A549 (cell line): ENCODE measurements around the gene COPRS. TPM values are rescaled to one million over a fixed set of nuclear protein-coding genes. Genes with fewer than 3 reads are reported as not detected.
"Not testable (repeated sequence)": the region's sequence is repeated elsewhere in the genome, so short reads cannot be mapped to it uniquely, and the experiment has no call there.

Source experiments
- ATAC-seq, 2 experiments: fragments of 200-7000 bp in 1 of 2; fragments of >200 bp in 1 of 2; cut with Nextera tagmentation in 1 of 2; cut with Tn5 transposase in 1 of 2; 3 replicates each; pipeline versions ENCODE4 v1.8.0 to v1.9.1; 2018 to 2020; ENCODE audit warnings: mild to moderate bottlenecking in 1 of 2, moderate library complexity in 1 of 2
- CTCF ChIA-PET: fragments of 300-600 bp; sonication (Branson Sonifier 250); formaldehyde crosslinking; extraction: SDS; loops from one replicate; lab custom pipeline; 2021; ENCODE audit warnings: antibody characterized with exemption, inconsistent platforms; lab: Yijun Ruan, JAX
- POLR2A ChIA-PET: fragments of 350-600 bp; formaldehyde crosslinking; extraction: SDS; loops from one replicate; lab custom pipeline; 2021; ENCODE audit warnings: antibody characterized with exemption, inconsistent platforms; lab: Yijun Ruan, JAX
- DNase-seq, 2 experiments: peaks; one replicate each; pipeline versions ENCODE4 v3.0.0 to v3.0.0-alpha.2; 2011 to 2016; ENCODE audit warnings: low read depth in 1 of 2, low spot score in 1 of 2
- FAIRE-seq: peaks from 2 replicates; lab custom pipeline; 2011; peaks lifted over from hg19 to GRCh38; lab: Jason Lieb, UNC
- H3K27ac ChIP-seq, 2 experiments: fragments of >200 bp; sonication (Bioruptor Twin); formaldehyde crosslinking; 3 replicates each; pipeline ENCODE4 v1.5.1; 2016 to 2017
- H3K4me1 ChIP-seq: fragments of >200 bp; sonication (Bioruptor Twin); formaldehyde crosslinking; 3 replicates; pipeline ENCODE4 v1.6.1; 2016
- H3K4me2 ChIP-seq: fragments of >200 bp; sonication (Bioruptor Twin); formaldehyde crosslinking; 3 replicates; pipeline ENCODE4 v1.6.1; 2016
- H3K4me3 ChIP-seq: fragments of >200 bp; sonication (Bioruptor Twin); formaldehyde crosslinking; 3 replicates; pipeline ENCODE4 v1.5.1; 2016
- H3K9me3 ChIP-seq: fragments of >200 bp; sonication (Bioruptor Twin); formaldehyde crosslinking; 3 replicates; pipeline ENCODE4 v1.6.1; 2016
- CHD4 ChIP-seq: fragments of 200-600 bp; sonication (generic); IDR thresholded peaks from 2 replicates; pipeline ENCODE4 v1.6.1; 2016; ENCODE audit warnings: antibody characterized with exemption, mild to moderate bottlenecking, borderline replicate concordance
- EP300 ChIP-seq, 2 experiments: fragments of >200 bp; sonication (Bioruptor Twin); formaldehyde crosslinking; IDR thresholded peaks; 2 replicates in 1 of 2; 3 replicates in 1 of 2; pipeline ENCODE4 v1.6.1; 2016 to 2017
- HEYL ChIP-seq: fragments of 250-450 bp; sonication (Bioruptor Pico); IDR thresholded peaks from 2 replicates; pipeline ENCODE4 v1.8.0; 2021; ENCODE audit warnings: mild to moderate bottlenecking, moderate library complexity
- HMGXB4 ChIP-seq: fragments of 250-450 bp; sonication (Bioruptor Pico); IDR thresholded peaks from 2 replicates; pipeline ENCODE4 v1.5.0; 2021; ENCODE audit warnings: mild to moderate bottlenecking, moderate library complexity, borderline replicate concordance
- HOXB13 ChIP-seq: fragments of 250-450 bp; sonication (Bioruptor Pico); IDR thresholded peaks from 2 replicates; pipeline ENCODE4 v1.5.0; 2020; ENCODE audit warnings: low read depth, mild to moderate bottlenecking, moderate library complexity
- JUNB ChIP-seq: fragments of >200 bp; sonication (Bioruptor Twin); formaldehyde crosslinking; IDR thresholded peaks from 2 replicates; pipeline ENCODE4 v1.6.1; 2016
- MAFK ChIP-seq: fragments of 450-650 bp; IDR thresholded peaks from 2 replicates; pipeline ENCODE4 v1.6.1; 2014; ENCODE audit not compliant: partially characterized antibody
- MAZ ChIP-seq: fragments of 150-350 bp; IDR thresholded peaks from 2 replicates; pipeline ENCODE4 v1.6.1; 2014; ENCODE audit warnings: antibody characterized with exemption, low read depth, low read length, borderline replicate concordance
- NPAS2 ChIP-seq: fragments of 250-450 bp; sonication (Bioruptor Pico); IDR thresholded peaks from 2 replicates; pipeline ENCODE4 v1.8.0; 2022; ENCODE audit warnings: mild to moderate bottlenecking, moderate library complexity, borderline replicate concordance
- POLR2AphosphoS2 ChIP-seq: conservative IDR thresholded peaks from 2 replicates; pipeline ENCODE4 v1.6.1; 2012; ENCODE audit warnings: low read length, improper control_type of control experiment, inconsistent platforms
- SMC3 ChIP-seq: fragments of >200 bp; sonication (Bioruptor Twin); formaldehyde crosslinking; IDR thresholded peaks from 3 replicates; pipeline ENCODE4 v1.6.1; 2018; ENCODE audit warnings: inconsistent platforms
- TFCP2L1 ChIP-seq: fragments of 250-450 bp; sonication (Bioruptor Pico); IDR thresholded peaks from 2 replicates; pipeline ENCODE4 v1.5.0; 2021; ENCODE audit warnings: mild to moderate bottlenecking
- ZNF302 ChIP-seq: fragments of 250-450 bp; sonication (Bioruptor Pico); IDR thresholded peaks from 2 replicates; pipeline ENCODE4 v1.9.0; 2021; ENCODE audit warnings: inconsistent platforms, mild to moderate bottlenecking, moderate library complexity
- WGBS: methylation state at CpG from one replicate; pipeline ENCODE4 v1.1.6; 2017; ENCODE audit errors: missing lambda C conversion rate; 5-methylcytosine and 5-hydroxymethylcytosine counted together
- polyA plus RNA-seq, 4 experiments: library from polyadenylated mRNA; depleted of rRNA in 3 of 4; stranded (reverse); fragments of >200 nt; fragmentation: RNase III in 1 of 4; extraction: RNeasy Plus Mini Kit Qiagen cat#74134 plus additional on column Dnase treatment in 1 of 4; gene quantifications; 2 replicates in 3 of 4; 3 replicates in 1 of 4; pipeline ENCODE4 v1.2.3, GENCODE V29; 2011 to 2017
- TF ChIP-seq, protein P1 (sequence below): fragments of >200 bp; sonication (Bioruptor Twin); formaldehyde crosslinking; IDR thresholded peaks from 3 replicates; pipeline ENCODE4 v1.6.1; 2016
- TF ChIP-seq, protein P2 (sequence below): fragments of 150-350 bp; IDR thresholded peaks from 2 replicates; pipeline ENCODE4 v1.6.1; 2014; ENCODE audit warnings: low read depth, mild to moderate bottlenecking, low read length
- TF ChIP-seq, protein P3 (sequence below): fragments of >200 bp; sonication (Bioruptor Twin); formaldehyde crosslinking; IDR thresholded peaks from 3 replicates; pipeline ENCODE4 v1.5.1; 2016

Gene COPRS
- polyA plus RNA-seq, 2 of the 4 experiments (the other 2 are of a cell fraction) = 80.5 to 98.3 TPM

GRCh38 chr17:31819578-31819977 lies 39.5 kb downstream of the COPRS start (continued):
- TF ChIP-seq, protein P1, sequence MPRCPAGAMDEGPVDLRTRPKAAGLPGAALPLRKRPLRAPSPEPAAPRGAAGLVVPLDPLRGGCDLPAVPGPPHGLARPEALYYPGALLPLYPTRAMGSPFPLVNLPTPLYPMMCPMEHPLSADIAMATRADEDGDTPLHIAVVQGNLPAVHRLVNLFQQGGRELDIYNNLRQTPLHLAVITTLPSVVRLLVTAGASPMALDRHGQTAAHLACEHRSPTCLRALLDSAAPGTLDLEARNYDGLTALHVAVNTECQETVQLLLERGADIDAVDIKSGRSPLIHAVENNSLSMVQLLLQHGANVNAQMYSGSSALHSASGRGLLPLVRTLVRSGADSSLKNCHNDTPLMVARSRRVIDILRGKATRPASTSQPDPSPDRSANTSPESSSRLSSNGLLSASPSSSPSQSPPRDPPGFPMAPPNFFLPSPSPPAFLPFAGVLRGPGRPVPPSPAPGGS = no peak
- no peak for TF ChIP-seq EP300 (IDR thresholded peaks at IDR 0.05)

GRCh38 chr17:31818863-31819262 lies 40.2 kb downstream of the COPRS start:
- WGBS = 56% methylated on average over 7 of the region's 7 CpGs
- CTCF ChIA-PET = interaction anchor here (1.4 to 2.6 kb wide), 4 partner anchors 11 to 261 kb away, joined by 4 to 12 read pairs (median 8); no protein-coding TSS in a partner anchor
- not testable (repeated sequence) for ATAC-seq

DNA sequence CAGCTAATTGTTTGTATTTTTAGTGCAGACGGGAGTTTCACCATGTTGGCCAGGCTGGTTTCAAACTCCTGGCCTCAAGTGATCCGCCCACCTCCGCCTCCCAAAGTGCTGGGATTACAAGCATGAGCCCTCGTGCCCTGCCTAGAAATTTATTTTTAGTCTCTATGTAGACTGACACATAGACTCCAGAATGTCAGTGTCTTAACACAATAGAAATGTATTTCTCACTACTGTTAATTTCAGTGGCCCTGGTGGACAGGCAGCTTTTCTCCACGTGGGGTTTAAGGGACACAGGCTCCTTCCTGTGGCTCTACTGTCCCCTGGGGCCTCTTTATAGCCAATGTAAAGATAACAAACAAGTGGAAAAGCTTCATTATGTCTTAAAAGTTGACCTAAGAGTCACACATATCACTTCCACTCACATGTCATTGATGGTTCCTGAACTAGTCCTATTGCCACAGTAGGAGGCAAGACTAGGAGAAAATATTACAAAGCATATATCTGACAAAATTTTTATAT lies 43.8 kb downstream of the COPRS start:
- ATAC-seq = no peak
- no peak overlapping the region for H3K27ac ChIP-seq
- H3K4me3 ChIP-seq = no peak overlapping the region
- FAIRE-seq = peak; percentile 46
- no peaks in the 10 kb centered on the region for H3K4me1 ChIP-seq
- WGBS = 57% methylated on average over 5 of the region's 5 CpGs
- ChIA-PET CTCF (interaction anchor here (0.6 to 0.8 kb wide), 2 partner anchors 218 to 338 kb away, joined by 3 to 6 read pairs; no protein-coding TSS in a partner anchor), POLR2A (no interaction called here)
- TF ChIP-seq MAZ (no peak), MAFK (no peak), HEYL (CRISPR knock-in tag) (no peak), POLR2AphosphoS2 (no peak), CHD4 (no peak), TFCP2L1 (CRISPR knock-in tag) (no peak), ZNF302 (CRISPR knock-in tag) (no peak), HOXB13 (CRISPR knock-in tag) (no peak), HMGXB4 (CRISPR knock-in tag) (no peak)
- TF ChIP-seq, protein P2, sequence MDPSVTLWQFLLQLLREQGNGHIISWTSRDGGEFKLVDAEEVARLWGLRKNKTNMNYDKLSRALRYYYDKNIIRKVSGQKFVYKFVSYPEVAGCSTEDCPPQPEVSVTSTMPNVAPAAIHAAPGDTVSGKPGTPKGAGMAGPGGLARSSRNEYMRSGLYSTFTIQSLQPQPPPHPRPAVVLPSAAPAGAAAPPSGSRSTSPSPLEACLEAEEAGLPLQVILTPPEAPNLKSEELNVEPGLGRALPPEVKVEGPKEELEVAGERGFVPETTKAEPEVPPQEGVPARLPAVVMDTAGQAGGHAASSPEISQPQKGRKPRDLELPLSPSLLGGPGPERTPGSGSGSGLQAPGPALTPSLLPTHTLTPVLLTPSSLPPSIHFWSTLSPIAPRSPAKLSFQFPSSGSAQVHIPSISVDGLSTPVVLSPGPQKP = no peak
- TF ChIP-seq, protein P3, sequence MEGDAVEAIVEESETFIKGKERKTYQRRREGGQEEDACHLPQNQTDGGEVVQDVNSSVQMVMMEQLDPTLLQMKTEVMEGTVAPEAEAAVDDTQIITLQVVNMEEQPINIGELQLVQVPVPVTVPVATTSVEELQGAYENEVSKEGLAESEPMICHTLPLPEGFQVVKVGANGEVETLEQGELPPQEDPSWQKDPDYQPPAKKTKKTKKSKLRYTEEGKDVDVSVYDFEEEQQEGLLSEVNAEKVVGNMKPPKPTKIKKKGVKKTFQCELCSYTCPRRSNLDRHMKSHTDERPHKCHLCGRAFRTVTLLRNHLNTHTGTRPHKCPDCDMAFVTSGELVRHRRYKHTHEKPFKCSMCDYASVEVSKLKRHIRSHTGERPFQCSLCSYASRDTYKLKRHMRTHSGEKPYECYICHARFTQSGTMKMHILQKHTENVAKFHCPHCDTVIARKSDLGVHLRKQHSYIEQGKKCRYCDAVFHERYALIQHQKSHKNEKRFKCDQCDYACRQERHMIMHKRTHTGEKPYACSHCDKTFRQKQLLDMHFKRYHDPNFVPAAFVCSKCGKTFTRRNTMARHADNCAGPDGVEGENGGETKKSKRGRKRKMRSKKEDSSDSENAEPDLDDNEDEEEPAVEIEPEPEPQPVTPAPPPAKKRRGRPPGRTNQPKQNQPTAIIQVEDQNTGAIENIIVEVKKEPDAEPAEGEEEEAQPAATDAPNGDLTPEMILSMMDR = no peak
- H3K4me2 ChIP-seq = no peak overlapping the region
- no peak for DNase-seq
- peaks cover 11% of the 10 kb centered on the region for H3K9me3 ChIP-seq

More at GRCh38 chr17:31818863-31819262, 40.2 kb downstream of the COPRS start:
- H3K4me1 ChIP-seq, H3K4me2 ChIP-seq, DNase-seq, H3K4me3 ChIP-seq, POLR2A ChIA-PET, H3K27ac ChIP-seq, H3K9me3 ChIP-seq, FAIRE-seq: not testable (repeated sequence)

DNA sequence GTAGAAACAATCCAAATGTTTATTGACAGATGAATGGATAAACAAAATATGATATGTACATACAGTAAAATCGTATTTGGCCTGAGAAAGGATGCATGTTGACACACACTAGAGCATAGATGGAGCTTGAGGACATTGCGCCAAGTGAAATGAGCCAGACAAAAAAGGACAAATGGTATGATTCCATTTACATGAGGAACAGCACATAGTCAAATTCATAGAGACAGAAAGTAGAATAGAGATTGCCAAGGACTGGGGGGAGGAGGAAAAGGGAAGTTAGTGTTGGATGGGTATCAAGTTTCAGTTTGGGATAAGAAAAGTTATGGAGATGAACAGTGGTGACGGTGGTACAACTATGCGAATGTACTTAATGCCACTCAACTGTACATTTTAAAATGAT lies 47.9 kb downstream of the COPRS start:
- POLR2A ChIA-PET = no interaction called here
- Histone ChIP-seq H3K27ac (no peak overlapping the region), H3K4me3 (no peak overlapping the region), H3K4me2 (no peak overlapping the region), H3K4me1 (no peaks in the 10 kb centered on the region), H3K9me3 (peaks cover 27% of the 10 kb centered on the region)
- CTCF ChIA-PET = interaction anchor here (1.0 kb wide), 1 partner anchor 37 kb away, joined by 5 read pairs; no protein-coding TSS in a partner anchor
- WGBS = 66% methylated on average over 4 of the region's 4 CpGs
- ATAC-seq = no peak
- FAIRE-seq = no peak
- TF ChIP-seq NPAS2 (CRISPR knock-in tag) = no peak
- no peak for TF ChIP-seq SMC3
- TF ChIP-seq JUNB = no peak
- DNase-seq = no peak

DNA sequence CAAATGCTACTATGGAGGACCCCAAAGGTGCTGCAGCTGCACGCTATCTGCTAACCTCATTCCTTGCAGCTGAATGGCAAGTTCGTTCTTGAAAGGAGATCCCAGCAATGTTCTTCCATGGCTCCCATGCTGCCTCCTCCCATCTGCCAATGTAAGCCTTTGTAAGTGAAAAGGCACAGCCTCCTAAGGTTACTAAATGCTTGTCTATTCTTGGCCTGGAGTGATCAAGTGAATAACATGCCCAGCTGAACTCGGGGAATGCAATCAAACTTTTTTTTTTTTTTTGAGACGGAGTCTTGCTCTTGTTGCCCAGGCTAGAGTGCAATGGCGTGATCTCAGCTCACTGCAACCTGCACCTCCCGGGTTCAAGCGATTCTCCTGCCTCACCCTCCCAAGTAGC lies 49.2 kb downstream of the COPRS start:
- H3K4me2 ChIP-seq, DNase-seq, ATAC-seq, FAIRE-seq, H3K27ac ChIP-seq, H3K4me1 ChIP-seq, H3K4me3 ChIP-seq, POLR2A ChIA-PET: not testable (repeated sequence)
- WGBS = 46% methylated on average over 7 of the region's 7 CpGs
- CTCF ChIA-PET = interaction anchor here (1.0 to 1.5 kb wide), 3 partner anchors 9 to 32 kb away, joined by 3 to 4 read pairs (median 4); no protein-coding TSS in a partner anchor
- H3K9me3 ChIP-seq = peaks cover 27% of the 10 kb centered on the region
